Measurements from ENCODE around the gene MYH11. TPM values are rescaled to one million over a fixed set of nuclear protein-coding genes. Genes with fewer than 3 reads are reported as not detected.

Gene MYH11
- total RNA-seq, 6 experiments from 2014 or later, result 1.5 to 3.9 (median 2.7) TPM

- WGBS (ENCODE audit: insufficient coverage, low coverage, low lambda C conversion rate, missing lambda C conversion rate), result 29% methylated on average over 6 of the region's 7 CpGs
Observed at GRCh38 chr16:15770107-15770506, 86.7 kb downstream of the MYH11 start.

GRCh38 chr16:15769239-15769638 lies 87.6 kb downstream of the MYH11 start:
- Histone ChIP-seq H3K4me1 (no peaks in the 10 kb centered on the region), H3K4me3 (no peak overlapping the region), H3K36me3 (no peaks in the 10 kb centered on the region), H3K27me3 (no peaks in the 10 kb centered on the region), H3K9me3 (no peaks in the 10 kb centered on the region), H3K27ac (no peak overlapping the region)
- 73% methylated on average over 4 of the region's 8 CpGs for WGBS (ENCODE audit: insufficient coverage, low coverage, low lambda C conversion rate, missing lambda C conversion rate)
- DNase-seq (no peak), ATAC-seq (no peak)
- intact Hi-C loops (cut with DNase I), result no loop called here
- TF ChIP-seq POLR2A (IDR thresholded peaks at IDR 0.05) (no peak), CTCF (IDR thresholded peaks at IDR 0.05) (no peak)

More at GRCh38 chr16:15770107-15770506, 86.7 kb downstream of the MYH11 start:
- ATAC-seq (peak; percentile 26 to 84 (median 44)), DNase-seq (peak in 1 of 3 donors; percentile 25)
- Histone ChIP-seq H3K36me3 (no peaks in the 10 kb centered on the region), H3K4me3 (no peak overlapping the region), H3K9me3 (no peaks in the 10 kb centered on the region), H3K27me3 (no peaks in the 10 kb centered on the region), H3K27ac (no peak overlapping the region), H3K4me1 (no peaks in the 10 kb centered on the region)
- intact Hi-C loops (cut with DNase I), result loop anchor here in 1 of 2 donors (10.0 kb wide), 1 partner anchor 355 kb away; no protein-coding TSS in a partner anchor
- no peak for TF ChIP-seq CTCF (IDR thresholded peaks at IDR 0.05)
- no peak for TF ChIP-seq POLR2A (IDR thresholded peaks at IDR 0.05)

- DNase-seq, result no peak
- 87% methylated on average over 3 of the region's 4 CpGs for WGBS (ENCODE audit: insufficient coverage, low coverage, low lambda C conversion rate, missing lambda C conversion rate)
- Histone ChIP-seq H3K4me1 (no peaks in the 10 kb centered on the region), H3K4me3 (no peak overlapping the region), H3K9me3 (no peaks in the 10 kb centered on the region), H3K36me3 (no peaks in the 10 kb centered on the region), H3K27ac (no peak overlapping the region), H3K27me3 (no peaks in the 10 kb centered on the region)
- no peak for TF ChIP-seq CTCF (IDR thresholded peaks at IDR 0.05)
- TF ChIP-seq POLR2A (IDR thresholded peaks at IDR 0.05), result no peak
- ATAC-seq, result no peak
- intact Hi-C loops (cut with DNase I), result no loop called here
Observed at GRCh38 chr16:15768201-15768600, 88.6 kb downstream of the MYH11 start.

- H3K4me3 ChIP-seq, result no peak overlapping the region
- DNase-seq, result no peak
- intact Hi-C loops (cut with DNase I), result no loop called here
- H3K27me3 ChIP-seq, result no peaks in the 10 kb centered on the region
- H3K27ac ChIP-seq, result no peak overlapping the region
- H3K36me3 ChIP-seq, result no peaks in the 10 kb centered on the region
- TF ChIP-seq POLR2A (IDR thresholded peaks at IDR 0.05) (no peak), CTCF (IDR thresholded peaks at IDR 0.05) (no peak)
- ATAC-seq, result no peak
- H3K4me1 ChIP-seq, result no peaks in the 10 kb centered on the region
- H3K9me3 ChIP-seq, result no peaks in the 10 kb centered on the region
- 66% methylated on average over 3 of the region's 5 CpGs for WGBS (ENCODE audit: insufficient coverage, low coverage, low lambda C conversion rate, missing lambda C conversion rate)
Observed at GRCh38 chr16:15766918-15767317, 89.9 kb downstream of the MYH11 start.

GRCh38 chr16:15765880-15766279 lies 90.9 kb downstream of the MYH11 start:
- ATAC-seq, result peak; percentile 85 to 94 (median 90)
- H3K4me3 ChIP-seq, result no peak overlapping the region

More at GRCh38 chr16:15765880-15766279, 90.9 kb downstream of the MYH11 start:
- WGBS (ENCODE audit: insufficient coverage, low coverage, low lambda C conversion rate, missing lambda C conversion rate), result 39% methylated on average over 3 of the region's 3 CpGs
- no peaks in the 10 kb centered on the region for H3K4me1 ChIP-seq
- peak in 1 of 3 donors; percentile 10 for DNase-seq
- TF ChIP-seq CTCF (IDR thresholded peaks at IDR 0.05), result peak; percentile 48 to 73 (median 71)
- no peak for TF ChIP-seq POLR2A (IDR thresholded peaks at IDR 0.05)
- H3K27me3 ChIP-seq, result no peaks in the 10 kb centered on the region
- no peak overlapping the region for H3K27ac ChIP-seq
- no peaks in the 10 kb centered on the region for H3K9me3 ChIP-seq
- H3K36me3 ChIP-seq, result no peaks in the 10 kb centered on the region
- intact Hi-C loops (cut with DNase I), result no loop called here
